K562 (cell line): ENCODE results near the gene HDAC6. TPM values are rescaled to one million over a fixed set of nuclear protein-coding genes. Genes with fewer than 3 reads are reported as not detected.

Source experiments
- ARID2 ChIP-seq: fragments of 450-650 bp; IDR thresholded peaks from 2 replicates; pipeline ENCODE4 v1.6.1; 2017; ENCODE audit warnings: antibody characterized with exemption, mild to moderate bottlenecking
- FOXA3 ChIP-seq, 2 experiments: fragments of 450-650 bp in 1 of 2; sonication (generic) in 1 of 2; formaldehyde crosslinking; IDR thresholded peaks in 1 of 2; conservative IDR thresholded peaks in 1 of 2; 2 replicates each; pipeline versions ENCODE4 v1.4.0 to v1.8.0; 2020 to 2022; ENCODE audit warnings: mild to moderate bottlenecking in 2 of 2, missing genetic modification reagents in 1 of 2
- HNRNPH1 ChIP-seq: fragments of 200-400 bp; formaldehyde crosslinking; optimal IDR thresholded peaks from 2 replicates; pipeline ENCODE3; 2017; ENCODE audit warnings: low read depth, mild to moderate bottlenecking, low read length, moderate library complexity
- POU5F1 ChIP-seq: fragments of 150-350 bp; IDR thresholded peaks from 2 replicates; pipeline ENCODE4 v1.6.1; 2014; ENCODE audit warnings: borderline replicate concordance, low read length, low read depth, mild to moderate bottlenecking; ENCODE audit not compliant: partially characterized antibody
- PTTG1 ChIP-seq: fragments of 450-650 bp; IDR thresholded peaks from 2 replicates; pipeline ENCODE4 v1.6.1; 2016; ENCODE audit warnings: low read depth, mild to moderate bottlenecking, missing genetic modification characterization, missing compliant biosample characterization
- RBM17 ChIP-seq: fragments of 200-400 bp; formaldehyde crosslinking; IDR thresholded peaks from 2 replicates; pipeline ENCODE4 v1.6.1; 2017; ENCODE audit warnings: low read depth, mild to moderate bottlenecking, low read length, borderline replicate concordance
- SAFB ChIP-seq: fragments of 200-400 bp; formaldehyde crosslinking; IDR thresholded peaks from 2 replicates; pipeline ENCODE4 v1.6.1; 2017; ENCODE audit warnings: low read depth, low read length, borderline replicate concordance
- TAF15 ChIP-seq: fragments of 200-400 bp; formaldehyde crosslinking; IDR thresholded peaks from 2 replicates; pipeline ENCODE4 v1.6.1; 2017; ENCODE audit warnings: mild to moderate bottlenecking, low read depth, low read length, moderate library complexity
- YBX1 ChIP-seq: fragments of 450-650 bp; IDR thresholded peaks from 2 replicates; pipeline ENCODE4 v1.7.1; 2016; ENCODE audit warnings: mild to moderate bottlenecking
- ZFX ChIP-seq: sonication (generic); formaldehyde crosslinking; IDR thresholded peaks from 2 replicates; pipeline ENCODE4 v1.8.0; 2022; ENCODE audit warnings: mild to moderate bottlenecking, missing genetic modification reagents, moderate library complexity
- ZNF124 ChIP-seq: sonication (generic); formaldehyde crosslinking; IDR thresholded peaks from 2 replicates; pipeline ENCODE4 v1.8.1; 2022; ENCODE audit warnings: missing genetic modification reagents
- ZNF398 ChIP-seq: fragments of 250-450 bp; sonication (Bioruptor Pico); IDR thresholded peaks from 2 replicates; pipeline ENCODE4 v1.8.0; 2021; ENCODE audit warnings: moderate library complexity, mild to moderate bottlenecking, inconsistent platforms
- ZNF586 ChIP-seq: fragments of 450-650 bp; formaldehyde crosslinking; conservative IDR thresholded peaks from 2 replicates; pipeline ENCODE4 v1.4.0; 2020; ENCODE audit warnings: mild to moderate bottlenecking, moderate library complexity
- polyA plus RNA-seq, 8 experiments: library from polyadenylated mRNA; depleted of rRNA in 4 of 8; stranded (reverse) in 5 of 8; unstranded in 3 of 8; fragments of >200 nt; fragmentation: Nextera tagmentation in 2 of 8; fragmentation: Illumina TruSeq in 1 of 8; extraction: Ambion mirVana in 2 of 8; extraction: Trizol in 1 of 8; gene quantifications; 2 replicates each; pipeline versions ENCODE4 v1.2.1 to v1.2.3, GENCODE V29; 2011 to 2014; ENCODE audit warnings: inconsistent platforms in 1 of 8, missing spikeins in 1 of 8
- total RNA-seq, 7 experiments: library from RNA; depleted of rRNA in 6 of 7; stranded (reverse); fragments of >200 nt in 6 of 7; fragmentation: Illumina TruSeq in 2 of 7; extraction: Trizol in 2 of 7; gene quantifications; 2 replicates each; pipeline versions ENCODE4 v1.2.1 to v1.2.3, GENCODE V29; 2011 to 2021; ENCODE audit warnings: low replicate concordance in 1 of 7
- TF ChIP-seq, protein P1 (sequence below), 3 experiments: IDR thresholded peaks in 2 of 3; conservative IDR thresholded peaks in 1 of 3; 2 replicates each; pipeline ENCODE4 v1.5.1; 2011 to 2012; ENCODE audit warnings: low read length in 3 of 3, mild to moderate bottlenecking in 3 of 3, control low read depth in 2 of 3, improper control_type of control experiment in 1 of 3, inconsistent platforms in 1 of 3, low read depth in 1 of 3, mixed read lengths in 1 of 3, moderate library complexity in 1 of 3; ENCODE audit not compliant: insufficient read depth in 2 of 3
- TF ChIP-seq, protein P2 (sequence below): sonication (generic); formaldehyde crosslinking; IDR thresholded peaks from 2 replicates; pipeline ENCODE4 v1.8.1; 2023; ENCODE audit warnings: mild to moderate bottlenecking, missing genetic modification reagents

HDAC6 gene
- total and polyA plus RNA-seq, 9 of the 15 experiments (the other 6 are each of a cell fraction or from before 2014, with no cell fraction given): 29.9 to 101 (median 71.2) TPM

GRCh38 chrX:48794340-48794910, 7.4 kb upstream of the HDAC6 start (continued):
- no peak for TF ChIP-seq ZFX (CRISPR knock-in tag)
- TF ChIP-seq ZNF586 (CRISPR knock-in tag): no peak
- no peak for TF ChIP-seq PTTG1 (tag)
- TF ChIP-seq RBM17: no peak
- no peak for TF ChIP-seq TAF15
- no peak for TF ChIP-seq SAFB
- peak in 1 of 2 experiments; percentile 58; a peak in 1 of 4 replicates for TF ChIP-seq FOXA3 (CRISPR knock-in tag; conservative IDR thresholded peaks at IDR 0.05 in 1 of 2, IDR thresholded peaks at IDR 0.05 in 1 of 2)
- no peak for TF ChIP-seq HNRNPH1
- TF ChIP-seq ARID2: no peak
- no peak for TF ChIP-seq YBX1
- TF ChIP-seq, protein P1, sequence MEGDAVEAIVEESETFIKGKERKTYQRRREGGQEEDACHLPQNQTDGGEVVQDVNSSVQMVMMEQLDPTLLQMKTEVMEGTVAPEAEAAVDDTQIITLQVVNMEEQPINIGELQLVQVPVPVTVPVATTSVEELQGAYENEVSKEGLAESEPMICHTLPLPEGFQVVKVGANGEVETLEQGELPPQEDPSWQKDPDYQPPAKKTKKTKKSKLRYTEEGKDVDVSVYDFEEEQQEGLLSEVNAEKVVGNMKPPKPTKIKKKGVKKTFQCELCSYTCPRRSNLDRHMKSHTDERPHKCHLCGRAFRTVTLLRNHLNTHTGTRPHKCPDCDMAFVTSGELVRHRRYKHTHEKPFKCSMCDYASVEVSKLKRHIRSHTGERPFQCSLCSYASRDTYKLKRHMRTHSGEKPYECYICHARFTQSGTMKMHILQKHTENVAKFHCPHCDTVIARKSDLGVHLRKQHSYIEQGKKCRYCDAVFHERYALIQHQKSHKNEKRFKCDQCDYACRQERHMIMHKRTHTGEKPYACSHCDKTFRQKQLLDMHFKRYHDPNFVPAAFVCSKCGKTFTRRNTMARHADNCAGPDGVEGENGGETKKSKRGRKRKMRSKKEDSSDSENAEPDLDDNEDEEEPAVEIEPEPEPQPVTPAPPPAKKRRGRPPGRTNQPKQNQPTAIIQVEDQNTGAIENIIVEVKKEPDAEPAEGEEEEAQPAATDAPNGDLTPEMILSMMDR (IDR thresholded peaks at IDR 0.05 in 2 of 3, conservative IDR thresholded peaks at IDR 0.05 in 1 of 3; ENCODE audit: insufficient read depth in 2 of 3, low read depth in 1 of 3, low read length in 3 of 3): no peak
- TF ChIP-seq, protein P2, sequence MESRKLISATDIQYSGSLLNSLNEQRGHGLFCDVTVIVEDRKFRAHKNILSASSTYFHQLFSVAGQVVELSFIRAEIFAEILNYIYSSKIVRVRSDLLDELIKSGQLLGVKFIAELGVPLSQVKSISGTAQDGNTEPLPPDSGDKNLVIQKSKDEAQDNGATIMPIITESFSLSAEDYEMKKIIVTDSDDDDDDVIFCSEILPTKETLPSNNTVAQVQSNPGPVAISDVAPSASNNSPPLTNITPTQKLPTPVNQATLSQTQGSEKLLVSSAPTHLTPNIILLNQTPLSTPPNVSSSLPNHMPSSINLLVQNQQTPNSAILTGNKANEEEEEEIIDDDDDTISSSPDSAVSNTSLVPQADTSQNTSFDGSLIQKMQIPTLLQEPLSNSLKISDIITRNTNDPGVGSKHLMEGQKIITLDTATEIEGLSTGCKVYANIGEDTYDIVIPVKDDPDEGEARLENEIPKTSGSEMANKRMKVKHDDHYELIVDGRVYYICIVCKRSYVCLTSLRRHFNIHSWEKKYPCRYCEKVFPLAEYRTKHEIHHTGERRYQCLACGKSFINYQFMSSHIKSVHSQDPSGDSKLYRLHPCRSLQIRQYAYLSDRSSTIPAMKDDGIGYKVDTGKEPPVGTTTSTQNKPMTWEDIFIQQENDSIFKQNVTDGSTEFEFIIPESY (CRISPR knock-in tag): no peak
- no peak for TF ChIP-seq ZNF124
- no peak for TF ChIP-seq POU5F1
- no peak for TF ChIP-seq ZNF398 (CRISPR knock-in tag)
